ENCODE results near the gene CD72.

DNA sequence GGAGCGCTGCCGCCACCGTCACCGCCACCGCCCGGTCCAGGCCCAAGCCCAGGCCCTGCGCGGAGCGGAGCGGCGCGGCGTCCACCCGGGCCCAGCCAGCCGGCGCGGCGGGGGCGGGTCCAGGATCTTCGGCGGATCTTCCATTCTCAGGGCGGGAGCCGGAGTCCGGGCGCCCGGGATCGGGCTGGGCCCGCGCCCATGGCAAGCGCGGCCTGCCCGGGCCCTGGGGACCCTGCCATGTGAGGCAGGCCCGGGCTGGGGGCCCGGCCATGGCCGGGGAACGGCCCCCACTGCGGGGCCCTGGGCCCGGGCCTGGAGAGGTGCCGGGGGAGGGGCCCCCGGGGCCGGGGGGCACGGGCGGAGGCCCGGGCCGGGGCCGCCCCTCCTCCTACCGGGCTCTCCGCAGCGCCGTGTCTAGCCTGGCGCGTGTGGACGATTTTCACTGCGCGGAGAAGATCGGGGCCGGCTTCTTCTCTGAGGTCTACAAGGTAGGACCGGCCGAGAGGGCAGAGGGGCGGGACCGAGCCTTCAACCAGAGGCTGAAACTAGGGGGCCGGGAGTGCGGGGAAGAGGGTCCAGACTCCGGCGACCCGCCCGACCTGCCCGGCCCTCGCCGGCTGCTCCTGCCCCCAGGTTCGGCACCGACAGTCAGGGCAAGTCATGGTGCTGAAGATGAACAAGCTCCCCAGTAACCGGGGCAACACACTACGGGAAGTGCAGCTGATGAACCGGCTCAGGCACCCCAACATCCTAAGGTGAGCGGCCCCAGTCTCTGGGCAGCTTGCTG, 12.7 kb downstream of the CD72 start:
- no peak for TF ChIP-seq GATA3 (IDR thresholded peaks at IDR 0.05; ENCODE audit: low read depth, low read length)
- no peak for TF ChIP-seq GATA2 (IDR thresholded peaks at IDR 0.05; ENCODE audit: low read depth, low read length)
